ENCODE measurements around the gene CDR2.

CDR2 gene

GRCh38 chr16:22325598-22326368 lies 48.6 kb downstream of the CDR2 start:
- no peak for DNase-seq (ENCODE audit: extremely low read depth in 1 of 2, low read depth in 1 of 2)

GRCh38 chr16:22324787-22325597 lies 49.4 kb downstream of the CDR2 start:
- DNase-seq (ENCODE audit: extremely low read depth in 1 of 2, low read depth in 1 of 2): no peak

- no peak for DNase-seq (ENCODE audit: extremely low read depth in 1 of 2, low read depth in 1 of 2)
These were observed 50.2 kb downstream of the CDR2 start for GRCh38 chr16:22323959-22324786.

- no peak for DNase-seq (ENCODE audit: extremely low read depth in 1 of 2, low read depth in 1 of 2)
These were observed 51.1 kb downstream of the CDR2 start for GRCh38 chr16:22323173-22323958.

- no peak for DNase-seq (ENCODE audit: extremely low read depth in 1 of 2, low read depth in 1 of 2)
These were observed 51.7 kb downstream of the CDR2 start for GRCh38 chr16:22322741-22323140.

GRCh38 chr16:22322021-22322471 lies 52.4 kb downstream of the CDR2 start:
- DNase-seq (ENCODE audit: extremely low read depth in 1 of 2, low read depth in 1 of 2): no peak

GRCh38 chr16:22321340-22322001 lies 52.9 kb downstream of the CDR2 start:
- peak; percentile 9 to 27 for DNase-seq (ENCODE audit: extremely low read depth in 1 of 2, low read depth in 1 of 2)

- no peak for DNase-seq (ENCODE audit: extremely low read depth in 1 of 2, low read depth in 1 of 2)
These were observed 53.7 kb downstream of the CDR2 start for GRCh38 chr16:22320572-22321339.

GRCh38 chr16:22318690-22319358 lies 55.6 kb downstream of the CDR2 start:
- DNase-seq (ENCODE audit: extremely low read depth in 1 of 2, low read depth in 1 of 2): peak in 1 of 2 donors; percentile 18

GRCh38 chr16:22317625-22318024 lies 56.8 kb downstream of the CDR2 start:
- DNase-seq (ENCODE audit: extremely low read depth in 1 of 2, low read depth in 1 of 2): no peak

- no peak for DNase-seq (ENCODE audit: extremely low read depth in 1 of 2, low read depth in 1 of 2)
These were observed 57.4 kb downstream of the CDR2 start for GRCh38 chr16:22317001-22317530.

- no peak for DNase-seq (ENCODE audit: extremely low read depth in 1 of 2, low read depth in 1 of 2)
These were observed 58.0 kb downstream of the CDR2 start for GRCh38 chr16:22316411-22316811.

- DNase-seq (ENCODE audit: extremely low read depth in 1 of 2, low read depth in 1 of 2): no peak
These were observed 58.4 kb downstream of the CDR2 start for GRCh38 chr16:22315979-22316378.

GRCh38 chr16:22314661-22315626 lies 59.5 kb downstream of the CDR2 start:
- DNase-seq (ENCODE audit: extremely low read depth in 1 of 2, low read depth in 1 of 2): no peak

- no peak for DNase-seq (ENCODE audit: extremely low read depth in 1 of 2, low read depth in 1 of 2)
These were observed 60.4 kb downstream of the CDR2 start for GRCh38 chr16:22313876-22314470.

GRCh38 chr16:22312897-22313781 lies 61.3 kb downstream of the CDR2 start:
- no peak for DNase-seq (ENCODE audit: extremely low read depth in 1 of 2, low read depth in 1 of 2)
